Tibial nerve (tissue), 3 donors: Measurements from ENCODE around the gene SETX.

ENCODE experiments used
- POLR2A ChIP-seq, 2 donors: fragments of 450-650 bp; IDR thresholded peaks; one replicate each; pipeline ENCODE4 v1.6.1; 2017; ENCODE audit warnings: antibody characterized with exemption in 2 of 2, mild to moderate bottlenecking in 2 of 2, moderate library complexity in 2 of 2
- TF ChIP-seq, protein P1 (sequence below), 5 experiments: fragments of 200-600 bp in 3 of 5; fragments of 450-650 bp in 2 of 5; sonication (generic) in 3 of 5; IDR thresholded peaks; one replicate each; pipeline ENCODE4 v1.5.1; 2016 to 2019; ENCODE audit warnings: antibody characterized with exemption in 5 of 5, mild to moderate bottlenecking in 3 of 5, moderate library complexity in 2 of 5

DNA sequence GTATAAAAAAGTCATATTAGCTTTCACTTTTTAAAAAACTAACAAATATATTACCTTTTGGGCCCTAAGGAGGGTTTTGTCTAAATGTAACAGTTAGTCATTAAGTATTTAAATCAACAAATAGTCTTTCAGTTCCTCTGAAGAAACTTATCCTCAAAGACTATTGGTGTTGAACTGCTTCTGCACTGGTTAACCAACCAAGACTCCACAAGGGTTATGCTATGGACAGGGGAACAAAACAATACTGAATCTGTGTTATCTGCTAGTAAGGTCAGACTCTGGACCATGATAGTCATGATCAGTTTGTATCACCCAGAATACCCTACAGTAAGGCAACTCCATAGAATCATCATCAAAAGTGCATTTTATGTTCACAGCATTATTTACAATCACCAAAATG lies 42.4 kb downstream of the SETX start:
- TF ChIP-seq, protein P1, sequence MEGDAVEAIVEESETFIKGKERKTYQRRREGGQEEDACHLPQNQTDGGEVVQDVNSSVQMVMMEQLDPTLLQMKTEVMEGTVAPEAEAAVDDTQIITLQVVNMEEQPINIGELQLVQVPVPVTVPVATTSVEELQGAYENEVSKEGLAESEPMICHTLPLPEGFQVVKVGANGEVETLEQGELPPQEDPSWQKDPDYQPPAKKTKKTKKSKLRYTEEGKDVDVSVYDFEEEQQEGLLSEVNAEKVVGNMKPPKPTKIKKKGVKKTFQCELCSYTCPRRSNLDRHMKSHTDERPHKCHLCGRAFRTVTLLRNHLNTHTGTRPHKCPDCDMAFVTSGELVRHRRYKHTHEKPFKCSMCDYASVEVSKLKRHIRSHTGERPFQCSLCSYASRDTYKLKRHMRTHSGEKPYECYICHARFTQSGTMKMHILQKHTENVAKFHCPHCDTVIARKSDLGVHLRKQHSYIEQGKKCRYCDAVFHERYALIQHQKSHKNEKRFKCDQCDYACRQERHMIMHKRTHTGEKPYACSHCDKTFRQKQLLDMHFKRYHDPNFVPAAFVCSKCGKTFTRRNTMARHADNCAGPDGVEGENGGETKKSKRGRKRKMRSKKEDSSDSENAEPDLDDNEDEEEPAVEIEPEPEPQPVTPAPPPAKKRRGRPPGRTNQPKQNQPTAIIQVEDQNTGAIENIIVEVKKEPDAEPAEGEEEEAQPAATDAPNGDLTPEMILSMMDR (IDR thresholded peaks at IDR 0.05), result no peak
- TF ChIP-seq POLR2A (IDR thresholded peaks at IDR 0.05), result no peak
